Measurements from ENCODE around the gene PDPN.

The PDPN gene

GRCh38 chr1:13661539-13661938 is 77.9 kb downstream of the PDPN start:
- peaks cover 0 to 6% of the 10 kb centered on the region in 2 donors for H3K27me3 Mint-ChIP-seq
- H3K27ac Mint-ChIP-seq, result no peak overlapping the region
- ATAC-seq (replicated peaks), result no peak
- DNase-seq, result no peak
- peaks cover 3 to 4% of the 10 kb centered on the region in 2 donors for H3K36me3 Mint-ChIP-seq
- H3K9me3 Mint-ChIP-seq, result peaks cover 3 to 4% of the 10 kb centered on the region in 2 donors
- H3K4me3 Mint-ChIP-seq, result no peak overlapping the region
- H3K4me1 Mint-ChIP-seq, result peaks cover 13 to 18% of the 10 kb centered on the region in 2 donors

- no peak for DNase-seq
- ATAC-seq (replicated peaks), result no peak
- H3K4me1 Mint-ChIP-seq, result peaks cover 17 to 27% of the 10 kb centered on the region in 2 donors
- no peak overlapping the region for H3K4me3 Mint-ChIP-seq
- peaks cover 3 to 4% of the 10 kb centered on the region in 2 donors for H3K9me3 Mint-ChIP-seq
- H3K27ac Mint-ChIP-seq, result no peak overlapping the region
- H3K36me3 Mint-ChIP-seq, result peaks cover 3 to 4% of the 10 kb centered on the region in 2 donors
- peaks cover 0 to 6% of the 10 kb centered on the region in 2 donors for H3K27me3 Mint-ChIP-seq
These were observed 78.9 kb downstream of the PDPN start for GRCh38 chr1:13662493-13662892.

GRCh38 chr1:13663969-13664368 is 80.3 kb downstream of the PDPN start:
- H3K27ac Mint-ChIP-seq, result no peak overlapping the region
- H3K4me1 Mint-ChIP-seq, result peaks cover 23 to 41% of the 10 kb centered on the region in 2 donors
- H3K36me3 Mint-ChIP-seq, result peaks cover 3 to 4% of the 10 kb centered on the region in 2 donors
- no peak for ATAC-seq (replicated peaks)
- no peak overlapping the region for H3K4me3 Mint-ChIP-seq
- peaks cover 0 to 6% of the 10 kb centered on the region in 2 donors for H3K27me3 Mint-ChIP-seq
- H3K9me3 Mint-ChIP-seq, result peaks cover 4 to 5% of the 10 kb centered on the region in 2 donors
- no peak for DNase-seq

- Mint-ChIP-seq H3K4me3 (no peak overlapping the region), H3K27ac (no peak overlapping the region), H3K4me1 (peaks cover 23 to 41% of the 10 kb centered on the region in 2 donors), H3K27me3 (peaks cover 0 to 6% of the 10 kb centered on the region in 2 donors), H3K36me3 (peaks cover under 1 to 1% of the 10 kb centered on the region in 2 donors), H3K9me3 (peaks cover under 1 to 2% of the 10 kb centered on the region in 2 donors)
- ATAC-seq (replicated peaks), result no peak
- DNase-seq, result no peak
These were observed 80.8 kb downstream of the PDPN start for GRCh38 chr1:13664451-13664850.

- Mint-ChIP-seq H3K36me3 (no peaks in the 10 kb centered on the region), H3K9me3 (peaks cover 0 to 2% of the 10 kb centered on the region in 2 donors), H3K4me1 (peaks cover 23 to 41% of the 10 kb centered on the region in 2 donors), H3K4me3 (peak overlapping the region in 1 of 2 donors; percentile 5), H3K27me3 (peaks cover 0 to 6% of the 10 kb centered on the region in 2 donors), H3K27ac (peak overlapping the region; percentile 70)
- ATAC-seq (replicated peaks) (no peak), DNase-seq (no peak)
These were observed 82.7 kb downstream of the PDPN start for GRCh38 chr1:13666317-13666716.

All from stimulated activated naive B cell treated with anti-CD40 and anti-IgM and Interleukin-4, amounts not matched to agents 10 μg/mL and 1 μg/mL and 100 μg/mL, for 72 hours (primary cell).